Adrenal gland (tissue), 5 donors: ENCODE data around the gene IRF2BP2.

Experiments used
- CTCF ChIP-seq, 6 experiments: fragments of 450-650 bp in 4 of 6; fragments of 200-600 bp in 2 of 6; sonication (generic) in 1 of 6; IDR thresholded peaks; 1 replicate in 5 of 6; 2 replicates in 1 of 6; pipeline versions ENCODE4 v1.5.1 to v1.8.0; 2016 to 2021; ENCODE audit warnings: antibody characterized with exemption in 6 of 6, mild to moderate bottlenecking in 2 of 6, moderate library complexity in 1 of 6
- POLR2A ChIP-seq, 2 donors: fragments of 450-650 bp; IDR thresholded peaks; one replicate each; pipeline ENCODE4 v1.6.1; 2017; ENCODE audit warnings: antibody characterized with exemption in 2 of 2, mild to moderate bottlenecking in 2 of 2, moderate library complexity in 1 of 2
- donor health status: DM: no; HTN: no; CAD: no.

- TF ChIP-seq CTCF (IDR thresholded peaks at IDR 0.05), result no peak
- TF ChIP-seq POLR2A (IDR thresholded peaks at IDR 0.05), result no peak
Observed at GRCh38 chr1:234638832-234639799, 29.1 kb upstream of the IRF2BP2 start.
